MM.1S (cell line): ENCODE results near the gene EMC7.

Experiments
- DNase-seq: peaks from one replicate; pipeline ENCODE4 v3.0.0-alpha.2; 2015
- H2AFZ ChIP-seq: fragments of 300-600 bp; sonication (generic); 2 replicates; pipeline ENCODE4 v1.6.0; 2016; ENCODE audit warnings: antibody characterized with exemption, low read length
- H3F3A ChIP-seq: fragments of 300-600 bp; sonication (generic); 2 replicates; pipeline ENCODE4 v1.6.1; 2016; ENCODE audit warnings: mild to moderate bottlenecking, antibody characterized with exemption, low read length, moderate library complexity, mixed read lengths; ENCODE audit not compliant: insufficient read depth
- H3K27ac ChIP-seq: fragments of 300-600 bp; sonication (generic); 2 replicates; pipeline ENCODE4 v1.5.1; 2016; ENCODE audit warnings: mild to moderate bottlenecking, low read length
- H3K27me3 ChIP-seq: fragments of 300-600 bp; sonication (generic); replicated peaks from 2 replicates; pipeline ENCODE4 v1.6.0; 2016; ENCODE audit warnings: low read length; ENCODE audit not compliant: insufficient read depth
- H3K36me3 ChIP-seq: fragments of 300-600 bp; sonication (generic); replicated peaks from 2 replicates; pipeline ENCODE4 v1.6.1; 2016; ENCODE audit warnings: mild to moderate bottlenecking, low read length, mixed read lengths; ENCODE audit not compliant: insufficient read depth
- H3K4me1 ChIP-seq: fragments of 300-600 bp; sonication (generic); 2 replicates; pipeline ENCODE4 v1.6.1; 2016; ENCODE audit warnings: low read length, mixed read lengths
- H3K4me2 ChIP-seq: fragments of 300-600 bp; sonication (generic); 2 replicates; pipeline ENCODE4 v1.6.0; 2016; ENCODE audit warnings: low read depth, low read length
- H3K4me3 ChIP-seq: fragments of 300-600 bp; sonication (generic); 2 replicates; pipeline ENCODE4 v1.5.1; 2016; ENCODE audit warnings: low read length, mixed read lengths
- H3K79me2 ChIP-seq: fragments of 300-600 bp; sonication (generic); 2 replicates; pipeline ENCODE4 v1.6.1; 2016; ENCODE audit warnings: mixed run types, low read length, mixed read lengths
- H3K9ac ChIP-seq: fragments of 300-600 bp; sonication (generic); 2 replicates; pipeline ENCODE4 v1.6.1; 2016; ENCODE audit warnings: low read length, mixed read lengths
- H3K9me2 ChIP-seq: fragments of 300-600 bp; sonication (generic); replicated peaks from 2 replicates; pipeline ENCODE4 v1.6.1; 2016; ENCODE audit warnings: mild to moderate bottlenecking, low read length, mixed read lengths; ENCODE audit not compliant: insufficient read depth
- H3K9me3 ChIP-seq: fragments of 300-600 bp; sonication (generic); replicated peaks from 2 replicates; pipeline ENCODE4 v1.6.1; 2016; ENCODE audit warnings: mild to moderate bottlenecking, low read length, mixed read lengths; ENCODE audit not compliant: insufficient read depth
- H4K20me1 ChIP-seq: fragments of 300-600 bp; sonication (generic); 2 replicates; pipeline ENCODE4 v1.6.1; 2016; ENCODE audit warnings: mild to moderate bottlenecking, low read length, moderate library complexity, mixed read lengths; ENCODE audit not compliant: insufficient read depth
- EZH2 ChIP-seq: fragments of 300-600 bp; sonication (generic); optimal IDR thresholded peaks from 2 replicates; pipeline ENCODE3; 2017; ENCODE audit warnings: low read depth, mild to moderate bottlenecking, antibody characterized with exemption, low read length, mixed read lengths
- EZH2phosphoT487 ChIP-seq: fragments of 300-600 bp; sonication (generic); IDR thresholded peaks from 2 replicates; pipeline ENCODE4 v1.6.1; 2018; ENCODE audit warnings: antibody characterized with exemption, low read length
- TF ChIP-seq, protein P1 (sequence below): fragments of 300-600 bp; sonication (generic); IDR thresholded peaks from 2 replicates; pipeline ENCODE4 v1.5.1; 2016; ENCODE audit warnings: antibody characterized with exemption, low read length, mixed read lengths

Gene EMC7

DNA sequence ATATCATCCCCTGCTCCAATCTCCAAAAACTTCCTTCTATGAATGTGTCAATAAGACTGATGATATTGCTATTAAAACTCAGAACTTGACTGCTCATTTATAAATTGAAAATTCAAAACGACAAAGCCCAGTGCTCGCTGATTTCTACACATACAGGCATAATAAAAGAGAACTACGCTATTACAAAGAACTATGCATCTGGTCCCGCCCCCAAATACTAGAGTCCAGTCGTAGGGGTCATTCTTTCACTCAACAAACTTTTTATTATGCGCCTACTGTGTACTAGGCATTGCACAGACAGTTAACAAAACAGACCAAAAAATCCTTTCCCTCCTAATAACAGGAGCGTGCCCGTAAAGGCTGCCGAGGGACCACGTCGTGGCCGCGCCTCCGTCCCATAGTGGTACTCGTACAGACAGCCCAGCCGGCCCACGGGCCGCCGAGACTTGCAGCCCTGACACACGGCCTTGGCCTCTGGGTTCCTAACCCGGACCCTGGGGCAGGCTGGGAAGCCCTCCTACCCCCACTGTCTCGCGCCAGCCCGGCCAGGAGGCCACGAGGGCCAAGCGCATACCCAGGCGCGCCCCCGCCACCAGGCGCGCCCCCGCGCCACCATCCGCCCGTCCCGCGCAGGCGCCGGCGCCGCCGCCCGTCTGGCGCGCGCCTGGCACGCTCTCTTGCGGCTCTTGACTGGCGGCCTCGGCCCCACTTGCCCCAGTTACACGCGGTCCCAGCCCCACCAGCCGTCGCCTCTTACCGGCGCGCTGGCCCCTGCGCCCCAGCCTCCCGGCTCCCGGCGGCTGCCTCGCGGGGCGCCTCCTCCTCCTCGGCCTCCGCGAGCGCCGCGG is 63.4 kb downstream of the EMC7 start:
- H4K20me1 ChIP-seq: no peaks in the 10 kb centered on the region
- peaks cover 13% of the 10 kb centered on the region for H3K4me1 ChIP-seq
- no peak for TF ChIP-seq EZH2
- no peak for TF ChIP-seq EZH2phosphoT487
- TF ChIP-seq, protein P1, sequence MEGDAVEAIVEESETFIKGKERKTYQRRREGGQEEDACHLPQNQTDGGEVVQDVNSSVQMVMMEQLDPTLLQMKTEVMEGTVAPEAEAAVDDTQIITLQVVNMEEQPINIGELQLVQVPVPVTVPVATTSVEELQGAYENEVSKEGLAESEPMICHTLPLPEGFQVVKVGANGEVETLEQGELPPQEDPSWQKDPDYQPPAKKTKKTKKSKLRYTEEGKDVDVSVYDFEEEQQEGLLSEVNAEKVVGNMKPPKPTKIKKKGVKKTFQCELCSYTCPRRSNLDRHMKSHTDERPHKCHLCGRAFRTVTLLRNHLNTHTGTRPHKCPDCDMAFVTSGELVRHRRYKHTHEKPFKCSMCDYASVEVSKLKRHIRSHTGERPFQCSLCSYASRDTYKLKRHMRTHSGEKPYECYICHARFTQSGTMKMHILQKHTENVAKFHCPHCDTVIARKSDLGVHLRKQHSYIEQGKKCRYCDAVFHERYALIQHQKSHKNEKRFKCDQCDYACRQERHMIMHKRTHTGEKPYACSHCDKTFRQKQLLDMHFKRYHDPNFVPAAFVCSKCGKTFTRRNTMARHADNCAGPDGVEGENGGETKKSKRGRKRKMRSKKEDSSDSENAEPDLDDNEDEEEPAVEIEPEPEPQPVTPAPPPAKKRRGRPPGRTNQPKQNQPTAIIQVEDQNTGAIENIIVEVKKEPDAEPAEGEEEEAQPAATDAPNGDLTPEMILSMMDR: no peak
- peaks cover 21% of the 10 kb centered on the region for H3F3A ChIP-seq
- peaks cover 40% of the 10 kb centered on the region for H3K79me2 ChIP-seq
- H3K9ac ChIP-seq: peak overlapping the region; percentile 85
- H3K4me2 ChIP-seq: peak overlapping the region; percentile 61
- H3K9me2 ChIP-seq: no peaks in the 10 kb centered on the region
- no peaks in the 10 kb centered on the region for H3K9me3 ChIP-seq
- H3K27ac ChIP-seq: peak overlapping the region; percentile 72
- H3K4me3 ChIP-seq: peak overlapping the region; percentile 79
- peak; percentile 81 for DNase-seq
- H3K36me3 ChIP-seq: no peaks in the 10 kb centered on the region
- no peaks in the 10 kb centered on the region for H3K27me3 ChIP-seq
- peak overlapping the region; percentile 84 for H2AFZ ChIP-seq
